Measurements from ENCODE around the gene CAPN12. TPM values are rescaled to one million over a fixed set of nuclear protein-coding genes. Genes with fewer than 3 reads are reported as not detected.

Gene CAPN12
- total RNA-seq, 5 donors from 2014 or later (not counting 1 experiment from before 2014, with no cell fraction given), result 2.5 to 13.8 (median 8.8) TPM

DNA sequence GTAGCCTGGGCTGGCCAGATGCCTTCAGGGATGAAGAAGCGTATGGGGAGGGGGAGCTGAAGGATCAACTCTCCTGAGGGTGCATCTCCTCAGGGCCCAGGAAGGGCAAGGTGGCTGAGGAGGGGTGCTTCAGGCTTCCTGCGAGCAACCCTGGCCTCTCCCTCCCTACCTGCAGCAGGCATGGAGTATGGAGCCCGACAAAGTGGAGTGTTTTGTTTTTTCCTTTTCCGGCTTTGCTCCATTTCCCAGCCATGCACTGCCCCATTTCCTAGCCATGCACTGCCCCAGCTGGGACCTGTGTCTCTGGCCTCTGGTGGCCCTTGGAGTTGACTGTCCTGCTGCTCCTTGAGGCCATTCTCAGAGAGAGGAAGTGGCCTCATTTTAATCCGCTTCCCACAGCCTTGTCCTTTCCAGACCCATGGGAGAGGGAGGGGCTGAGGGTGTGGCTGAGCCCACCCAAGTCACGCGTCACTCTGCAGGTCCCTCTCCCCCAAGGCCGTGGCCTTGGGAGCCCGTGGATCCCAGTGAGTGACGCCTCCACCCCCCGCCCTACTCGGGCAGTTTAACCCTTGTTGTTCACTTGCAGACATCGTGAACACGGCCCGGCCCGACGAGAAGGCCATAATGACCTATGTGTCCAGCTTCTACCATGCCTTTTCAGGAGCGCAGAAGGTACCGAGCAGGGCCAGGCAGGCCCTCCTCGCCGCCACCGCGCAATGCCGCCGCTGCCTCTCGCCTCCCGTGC is 34.4 kb downstream of the CAPN12 start:
- CTCF ChIA-PET, result interaction anchor here in 1 of 2 donors (0.6 kb wide), 1 partner anchor 332 kb away, joined by 3 read pairs; no protein-coding TSS in a partner anchor
- no peak for DNase-seq
- H3K9me3 Mint-ChIP-seq, result no peaks in the 10 kb centered on the region
- ATAC-seq (replicated peaks in 1 of 4), result no peak
- Histone ChIP-seq H3K4me3 (ENCODE audit: control insufficient read depth in 1 of 2, extremely low read depth in 1 of 2, low read length in 1 of 2) (no peak overlapping the region), H3K27me3 (replicated peaks in 1 of 2; ENCODE audit: control insufficient read depth in 2 of 2, extremely low read depth in 1 of 2, insufficient read depth in 2 of 2, low read length in 1 of 2) (no peaks in the 10 kb centered on the region), H3K27ac (ENCODE audit: low read length) (no peak overlapping the region), H3K4me1 (ENCODE audit: control insufficient read depth in 1 of 2, extremely low read depth in 1 of 2, insufficient read depth in 2 of 2, low read length in 2 of 2) (no peaks in the 10 kb centered on the region), H3K9me3 (no peaks in the 10 kb centered on the region), H3K36me3 (ENCODE audit: control insufficient read depth in 2 of 2, extremely low read depth in 1 of 2, insufficient read depth in 1 of 2, low read length in 1 of 2) (peaks cover 11 to 100% of the 10 kb centered on the region in 2 donors)
- H3K36me3 Mint-ChIP-seq, result peaks cover 34% of the 10 kb centered on the region
- no peak overlapping the region for H3K27ac Mint-ChIP-seq
- H3K4me1 Mint-ChIP-seq, result no peaks in the 10 kb centered on the region
- POLR2A ChIA-PET, result no interaction called here
- WGBS (ENCODE audit: insufficient coverage), result 97% methylated on average over 20 of the region's 27 CpGs
- no peaks in the 10 kb centered on the region for H3K27me3 Mint-ChIP-seq
- no peak overlapping the region for H3K4me3 Mint-ChIP-seq

DNA sequence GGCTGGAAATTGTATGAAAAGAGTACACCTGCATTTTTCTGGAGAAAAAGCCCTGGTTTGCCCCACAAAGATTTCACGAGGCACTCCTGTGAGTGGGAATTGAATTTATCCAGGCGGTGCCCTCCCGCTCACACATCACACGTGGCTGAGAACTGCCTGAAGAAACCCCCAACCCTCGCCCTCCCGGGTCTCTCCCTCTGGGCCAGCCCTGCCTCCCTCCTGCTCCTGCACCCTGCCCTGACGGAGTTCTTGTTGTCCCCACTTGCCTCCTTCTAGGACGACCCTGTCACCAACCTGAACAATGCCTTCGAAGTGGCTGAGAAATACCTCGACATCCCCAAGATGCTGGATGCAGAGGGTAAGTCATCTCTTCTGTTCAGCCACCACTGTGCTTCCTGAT is 35.2 kb downstream of the CAPN12 start:
- Mint-ChIP-seq H3K27me3 (no peaks in the 10 kb centered on the region), H3K9me3 (no peaks in the 10 kb centered on the region), H3K4me3 (no peak overlapping the region), H3K36me3 (peaks cover 37% of the 10 kb centered on the region), H3K27ac (no peak overlapping the region), H3K4me1 (no peaks in the 10 kb centered on the region)
- Histone ChIP-seq H3K4me1 (ENCODE audit: control insufficient read depth in 1 of 2, extremely low read depth in 1 of 2, insufficient read depth in 2 of 2, low read length in 2 of 2) (no peaks in the 10 kb centered on the region), H3K27me3 (replicated peaks in 1 of 2; ENCODE audit: control insufficient read depth in 2 of 2, extremely low read depth in 1 of 2, insufficient read depth in 2 of 2, low read length in 1 of 2) (no peaks in the 10 kb centered on the region), H3K36me3 (ENCODE audit: control insufficient read depth in 2 of 2, extremely low read depth in 1 of 2, insufficient read depth in 1 of 2, low read length in 1 of 2) (peaks cover 6 to 99% of the 10 kb centered on the region in 2 donors), H3K9me3 (no peaks in the 10 kb centered on the region), H3K4me3 (ENCODE audit: control insufficient read depth in 1 of 2, extremely low read depth in 1 of 2, low read length in 1 of 2) (no peak overlapping the region), H3K27ac (ENCODE audit: low read length) (no peak overlapping the region)
- WGBS (ENCODE audit: insufficient coverage), result 88% methylated on average over 9 of the region's 10 CpGs
- no peak for ATAC-seq (replicated peaks in 1 of 4)
- ChIA-PET CTCF (no interaction called here), POLR2A (no interaction called here)
- no peak for DNase-seq

DNA sequence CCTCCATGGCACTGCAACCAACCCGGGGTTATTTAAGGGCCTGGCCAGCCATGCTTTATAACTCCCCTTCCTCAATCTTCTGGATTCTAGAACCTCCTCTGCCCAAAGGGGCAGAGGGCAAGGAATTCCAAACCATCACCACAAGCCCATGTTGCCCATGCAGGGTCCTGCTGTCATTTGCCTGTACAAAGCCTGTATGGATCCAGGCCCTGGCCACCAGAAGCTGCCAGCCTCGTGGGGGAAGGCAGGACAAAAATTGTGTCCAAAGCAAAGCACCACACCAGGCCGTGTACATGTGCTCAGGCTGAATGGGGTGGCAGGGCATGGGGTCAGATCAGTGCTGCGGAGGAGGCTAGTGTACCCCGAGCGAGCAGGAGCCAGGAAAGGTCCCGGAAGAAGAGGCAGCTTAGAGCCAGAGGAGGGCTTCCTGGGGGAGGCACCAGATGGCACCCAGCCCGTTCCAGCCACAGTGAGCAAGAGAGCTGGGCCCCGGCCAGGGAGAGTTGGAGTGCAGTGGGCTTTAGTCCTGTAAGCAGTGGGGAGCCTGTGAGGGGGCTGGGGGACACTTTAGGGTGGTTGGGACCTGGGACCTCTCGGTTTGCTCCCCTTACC is 35.8 kb downstream of the CAPN12 start:
- 95% methylated on average over 8 of the region's 10 CpGs for WGBS (ENCODE audit: insufficient coverage)
- ATAC-seq (replicated peaks in 1 of 4) (no peak), DNase-seq (no peak)
- Mint-ChIP-seq H3K4me1 (no peaks in the 10 kb centered on the region), H3K27ac (no peak overlapping the region), H3K9me3 (no peaks in the 10 kb centered on the region), H3K27me3 (no peaks in the 10 kb centered on the region), H3K4me3 (no peak overlapping the region), H3K36me3 (peaks cover 39% of the 10 kb centered on the region)
- ChIA-PET CTCF (no interaction called here), POLR2A (no interaction called here)
- Histone ChIP-seq H3K4me3 (ENCODE audit: control insufficient read depth in 1 of 2, extremely low read depth in 1 of 2, low read length in 1 of 2) (no peak overlapping the region), H3K36me3 (ENCODE audit: control insufficient read depth in 2 of 2, extremely low read depth in 1 of 2, insufficient read depth in 1 of 2, low read length in 1 of 2) (peaks cover 6 to 95% of the 10 kb centered on the region in 2 donors), H3K4me1 (ENCODE audit: control insufficient read depth in 1 of 2, extremely low read depth in 1 of 2, insufficient read depth in 2 of 2, low read length in 2 of 2) (no peaks in the 10 kb centered on the region), H3K9me3 (no peaks in the 10 kb centered on the region), H3K27me3 (replicated peaks in 1 of 2; ENCODE audit: control insufficient read depth in 2 of 2, extremely low read depth in 1 of 2, insufficient read depth in 2 of 2, low read length in 1 of 2) (no peaks in the 10 kb centered on the region), H3K27ac (ENCODE audit: low read length) (no peak overlapping the region)

DNA sequence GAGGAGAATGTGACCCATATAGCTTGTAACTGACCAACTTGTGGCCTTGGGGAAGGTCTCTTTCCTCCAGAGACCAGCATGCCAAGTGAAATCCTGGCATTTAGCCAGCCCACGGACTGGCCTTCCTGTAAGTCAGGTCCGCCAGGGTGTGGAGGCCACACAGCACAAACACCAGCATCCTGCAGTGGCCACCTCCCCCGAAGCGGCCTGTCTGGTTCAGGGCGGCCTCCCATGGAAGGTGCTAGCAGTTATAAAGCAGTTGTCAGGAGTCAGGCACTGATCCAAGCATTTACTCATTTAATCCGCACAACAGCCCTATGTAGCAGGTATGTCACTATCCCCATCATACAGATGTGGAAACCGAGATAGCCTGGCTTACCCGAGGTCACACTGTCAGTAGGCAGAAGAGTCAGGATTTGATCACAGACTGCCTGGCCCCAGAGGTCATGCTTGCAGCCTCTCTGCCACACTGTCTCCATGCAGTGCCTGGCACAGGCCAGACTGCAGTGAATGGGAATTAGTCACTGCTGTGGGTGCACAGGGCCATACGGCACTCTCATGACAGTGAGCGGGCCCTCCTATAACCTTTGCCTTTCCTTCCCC is 36.7 kb downstream of the CAPN12 start:
- no peak overlapping the region for H3K4me3 Mint-ChIP-seq
- Histone ChIP-seq H3K4me3 (ENCODE audit: control insufficient read depth in 1 of 2, extremely low read depth in 1 of 2, low read length in 1 of 2) (no peak overlapping the region), H3K27me3 (replicated peaks in 1 of 2; ENCODE audit: control insufficient read depth in 2 of 2, extremely low read depth in 1 of 2, insufficient read depth in 2 of 2, low read length in 1 of 2) (no peaks in the 10 kb centered on the region), H3K9me3 (no peaks in the 10 kb centered on the region), H3K27ac (ENCODE audit: low read length) (no peak overlapping the region), H3K4me1 (ENCODE audit: control insufficient read depth in 1 of 2, extremely low read depth in 1 of 2, insufficient read depth in 2 of 2, low read length in 2 of 2) (no peaks in the 10 kb centered on the region), H3K36me3 (ENCODE audit: control insufficient read depth in 2 of 2, extremely low read depth in 1 of 2, insufficient read depth in 1 of 2, low read length in 1 of 2) (peaks cover 6 to 94% of the 10 kb centered on the region in 2 donors)
- ChIA-PET CTCF (no interaction called here), POLR2A (no interaction called here)
- H3K27me3 Mint-ChIP-seq, result no peaks in the 10 kb centered on the region
- no peak overlapping the region for H3K27ac Mint-ChIP-seq
- DNase-seq (no peak), ATAC-seq (replicated peaks in 1 of 4) (no peak)
- peaks cover 39% of the 10 kb centered on the region for H3K36me3 Mint-ChIP-seq
- H3K9me3 Mint-ChIP-seq, result no peaks in the 10 kb centered on the region
- WGBS (ENCODE audit: insufficient coverage), result 95% methylated on average over 8 of the region's 10 CpGs
- no peaks in the 10 kb centered on the region for H3K4me1 Mint-ChIP-seq

DNA sequence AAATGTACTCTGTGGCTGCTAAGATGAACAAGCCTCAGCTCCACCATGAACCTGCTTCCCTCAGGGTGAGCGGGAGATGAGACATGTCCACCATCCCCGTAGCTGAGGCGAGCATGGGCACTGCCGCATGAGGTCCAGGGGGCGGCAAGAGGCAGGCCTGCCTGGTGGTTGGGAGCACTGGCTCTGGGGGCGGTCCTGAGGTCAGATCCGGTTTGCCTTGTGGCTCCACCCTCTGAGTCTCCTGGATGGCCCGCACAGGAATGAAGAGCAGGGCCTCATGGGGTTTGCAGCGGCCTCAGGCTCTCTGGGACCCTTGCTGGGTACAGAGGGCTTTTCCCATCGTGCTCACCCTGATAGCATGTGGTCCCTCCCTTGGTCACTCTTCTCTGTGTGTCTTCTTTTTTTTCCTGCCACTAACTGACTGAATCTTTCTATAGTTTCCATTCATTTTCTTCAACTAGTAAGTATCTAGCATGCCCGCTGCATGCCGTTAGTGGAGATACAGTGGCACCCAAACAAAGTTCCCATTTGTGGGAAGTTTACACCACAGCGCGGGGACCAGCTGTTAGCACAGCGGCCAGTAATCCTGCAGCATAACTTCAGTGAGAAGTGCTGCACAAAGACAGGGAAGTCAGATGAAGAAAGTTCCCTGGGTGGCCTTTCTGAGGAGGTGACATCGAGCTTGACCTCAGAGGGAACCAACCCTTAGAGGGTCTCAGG is 37.3 kb downstream of the CAPN12 start:
- no peak overlapping the region for H3K4me3 ChIP-seq (ENCODE audit: control insufficient read depth in 1 of 2, extremely low read depth in 1 of 2, low read length in 1 of 2)
- no peaks in the 10 kb centered on the region for H3K9me3 ChIP-seq
- H3K36me3 Mint-ChIP-seq, result peaks cover 39% of the 10 kb centered on the region
- peaks cover 6 to 94% of the 10 kb centered on the region in 2 donors for H3K36me3 ChIP-seq (ENCODE audit: control insufficient read depth in 2 of 2, extremely low read depth in 1 of 2, insufficient read depth in 1 of 2, low read length in 1 of 2)
- DNase-seq (no peak), ATAC-seq (replicated peaks in 1 of 4) (no peak)
- no peaks in the 10 kb centered on the region for H3K9me3 Mint-ChIP-seq
- ChIA-PET CTCF (no interaction called here), POLR2A (no interaction called here)
- no peak overlapping the region for H3K27ac ChIP-seq (ENCODE audit: low read length)
- no peak overlapping the region for H3K4me3 Mint-ChIP-seq
- no peak overlapping the region for H3K27ac Mint-ChIP-seq
- 96% methylated on average over 15 of the region's 16 CpGs for WGBS (ENCODE audit: insufficient coverage)
- no peaks in the 10 kb centered on the region for H3K27me3 Mint-ChIP-seq
- no peaks in the 10 kb centered on the region for H3K4me1 ChIP-seq (ENCODE audit: control insufficient read depth in 1 of 2, extremely low read depth in 1 of 2, insufficient read depth in 2 of 2, low read length in 2 of 2)
- H3K4me1 Mint-ChIP-seq, result no peaks in the 10 kb centered on the region
- H3K27me3 ChIP-seq (replicated peaks in 1 of 2; ENCODE audit: control insufficient read depth in 2 of 2, extremely low read depth in 1 of 2, insufficient read depth in 2 of 2, low read length in 1 of 2), result no peaks in the 10 kb centered on the region

DNA sequence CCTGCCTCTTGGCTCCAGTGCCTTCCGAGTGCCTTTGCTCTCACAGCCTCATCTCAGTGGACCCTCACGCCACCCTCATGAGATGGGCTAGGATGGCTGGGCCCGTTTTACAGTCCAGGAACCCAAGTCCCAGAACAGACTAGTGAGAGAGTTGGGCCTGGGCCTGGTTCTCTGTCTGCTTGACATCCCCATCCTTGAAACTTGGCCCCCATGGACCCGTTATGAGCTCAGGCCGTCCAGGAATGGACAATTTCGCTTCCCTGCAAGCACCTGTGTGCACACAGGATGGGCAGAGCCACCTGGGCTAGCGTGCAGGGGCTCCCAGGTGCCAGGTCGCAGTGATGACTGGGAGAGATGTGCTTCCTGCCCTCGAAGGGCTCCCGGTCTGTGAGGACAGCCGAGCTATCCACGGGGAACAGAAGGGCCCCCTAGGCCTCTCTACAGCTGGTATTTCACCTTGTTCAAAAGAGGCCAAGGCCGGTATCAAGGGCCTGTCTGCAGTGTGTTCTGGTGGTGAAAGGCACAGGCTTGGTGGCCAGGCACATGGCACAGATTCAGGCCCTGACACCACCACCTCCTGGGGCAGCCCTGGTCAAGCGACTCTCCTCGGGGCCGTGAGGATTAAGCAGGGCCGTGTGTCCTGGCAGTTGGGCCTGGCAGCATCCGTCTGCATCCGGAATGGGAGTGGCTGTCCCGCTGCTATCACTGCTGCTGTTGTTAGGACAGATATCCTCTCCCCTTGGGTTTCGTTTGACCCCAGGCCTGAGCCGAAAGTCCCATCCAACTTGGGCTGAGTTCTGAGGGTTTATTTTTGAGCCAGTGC is 38.9 kb downstream of the CAPN12 start:
- H3K27ac Mint-ChIP-seq, result no peak overlapping the region
- DNase-seq (no peak), ATAC-seq (replicated peaks in 1 of 4) (no peak)
- POLR2A ChIA-PET, result no interaction called here
- CTCF ChIA-PET, result no interaction called here
- no peak overlapping the region for H3K4me3 Mint-ChIP-seq
- peaks cover 31% of the 10 kb centered on the region for H3K36me3 Mint-ChIP-seq
- peaks cover 0 to 2% of the 10 kb centered on the region in 2 experiments for H3K4me1 ChIP-seq (ENCODE audit: control insufficient read depth in 1 of 2, extremely low read depth in 1 of 2, insufficient read depth in 2 of 2, low read length in 2 of 2)
- no peak overlapping the region for H3K4me3 ChIP-seq (ENCODE audit: control insufficient read depth in 1 of 2, extremely low read depth in 1 of 2, low read length in 1 of 2)
- H3K27me3 Mint-ChIP-seq, result no peaks in the 10 kb centered on the region
- no peaks in the 10 kb centered on the region for H3K27me3 ChIP-seq (replicated peaks in 1 of 2; ENCODE audit: control insufficient read depth in 2 of 2, extremely low read depth in 1 of 2, insufficient read depth in 2 of 2, low read length in 1 of 2)
- no peaks in the 10 kb centered on the region for H3K9me3 Mint-ChIP-seq
- 94% methylated on average over 15 of the region's 22 CpGs for WGBS (ENCODE audit: insufficient coverage)
- H3K9me3 ChIP-seq, result no peaks in the 10 kb centered on the region
- peaks cover 6 to 94% of the 10 kb centered on the region in 2 donors for H3K36me3 ChIP-seq (ENCODE audit: control insufficient read depth in 2 of 2, extremely low read depth in 1 of 2, insufficient read depth in 1 of 2, low read length in 1 of 2)
- no peaks in the 10 kb centered on the region for H3K4me1 Mint-ChIP-seq
- H3K27ac ChIP-seq (ENCODE audit: low read length), result no peak overlapping the region
